NT2/D1 (cell line): ENCODE measurements around the gene SPATA9.

ENCODE experiments used
- SUZ12 ChIP-seq: IDR thresholded peaks from 2 replicates; pipeline ENCODE4 v1.6.1; 2011; ENCODE audit not compliant: insufficient read length, insufficient read depth; ENCODE audit errors: extremely low read depth
- YY1 ChIP-seq: IDR thresholded peaks from 2 replicates; pipeline ENCODE4 v1.6.1; 2011; ENCODE audit not compliant: insufficient read length, insufficient read depth
- ZNF274 ChIP-seq: IDR thresholded peaks from 2 replicates; pipeline ENCODE4 v1.6.1; 2011; ENCODE audit warnings: mild to moderate bottlenecking, low read depth, low read length

GRCh38 chr5:95728494-95729114, 45.8 kb upstream of the SPATA9 start:
- TF ChIP-seq YY1 = no peak
- no peak for TF ChIP-seq SUZ12
- no peak for TF ChIP-seq ZNF274
